Prostate gland (tissue), 2 donors: ENCODE measurements around the gene DIAPH2.

Source experiments
- CTCF ChIP-seq, 4 experiments: fragments of 200-600 bp in 2 of 4; fragments of 450-650 bp in 2 of 4; sonication (generic) in 2 of 4; IDR thresholded peaks; 1 replicate in 3 of 4; 2 replicates in 1 of 4; pipeline ENCODE4 v1.5.1; 2016 to 2019; ENCODE audit warnings: antibody characterized with exemption in 4 of 4, mild to moderate bottlenecking in 2 of 4, moderate library complexity in 2 of 4
- POLR2A ChIP-seq: fragments of 450-650 bp; IDR thresholded peaks from one replicate; pipeline ENCODE4 v1.6.1; 2016; ENCODE audit warnings: antibody characterized with exemption, mild to moderate bottlenecking

GRCh38 chrX:96722781-96723180, 38.1 kb downstream of the DIAPH2 start:
- TF ChIP-seq CTCF (IDR thresholded peaks at IDR 0.05) (no peak), POLR2A (no peak)
